Pancreas (tissue), 10 donors: Measurements from ENCODE around the gene XKR7. TPM values are rescaled to one million over a fixed set of nuclear protein-coding genes. Genes with fewer than 3 reads are reported as not detected.

ENCODE experiments used
- ATAC-seq, 4 donors: fragments of 200-7000 bp; cut with Tn5 transposase; one replicate each; pipeline versions ENCODE4 v1.8.0 to v1.9.1; 2020; ENCODE audit warnings: mild to moderate bottlenecking in 4 of 4, moderate library complexity in 4 of 4
- DNase-seq, 6 donors: peaks; one replicate each; pipeline ENCODE4 v3.0.0-alpha.2; 2020
- FAIRE-seq: peaks from 2 replicates; lab custom pipeline; 2012; peaks lifted over from hg19 to GRCh38; lab: Jason Lieb, UNC
- H3K27ac ChIP-seq, 4 donors: fragments of 200-600 bp; sonication (generic); 1 replicate in 3 of 4; 2 replicates in 1 of 4; pipeline versions ENCODE4 v1.5.0 to v1.8.0; 2020
- H3K27me3 ChIP-seq, 4 donors: fragments of 200-600 bp; one replicate each; pipeline ENCODE4 v1.8.0; 2021
- H3K36me3 ChIP-seq, 3 donors: fragments of 200-600 bp; sonication (generic) in 1 of 3; one replicate each; pipeline versions ENCODE4 v1.5.0 to v1.8.0; 2020 to 2021
- H3K4me1 ChIP-seq, 3 donors: fragments of 200-600 bp; one replicate each; pipeline ENCODE4 v1.8.0; 2021
- H3K4me3 ChIP-seq, 4 donors: fragments of 200-600 bp; sonication (generic) in 2 of 4; one replicate each; pipeline versions ENCODE4 v1.5.0 to v1.8.0; 2020 to 2021
- H3K9me3 ChIP-seq, 4 donors: fragments of 200-600 bp; one replicate each; pipeline ENCODE4 v1.8.0; 2021
- WGBS, 2 donors: extraction: QIAGEN DNeasy Blood & Tissue Kit; methylation state at CpG; one replicate each; pipeline ENCODE4 v1.1.7; 2013; 5-methylcytosine and 5-hydroxymethylcytosine counted together
- intact Hi-C, 3 donors: fragments of 100-400 bp; cut with DNase I; formaldehyde crosslinking; loops; one replicate each; pipeline versions ENCODE4 v1.11.1 to v1.14.2; 2022
- polyA plus RNA-seq, 2 donors: library from polyadenylated mRNA; stranded (reverse); fragments of 200-250 nt; gene quantifications; one replicate each; pipeline ENCODE4 v1.2.3, GENCODE V29; 2013
- total RNA-seq, 6 donors: library from RNA; stranded (reverse); fragmentation: NEBNext Ultra II Directional in 4 of 6; extraction: Animal tissue kit (Norgen Biotek cat#: 25700) in 4 of 6; gene quantifications; one replicate each; pipeline versions ENCODE4 v1.2.1 to v1.2.4, GENCODE V29; 2021 to 2023
- TF ChIP-seq, protein P1 (sequence below), 4 donors: fragments of 200-600 bp; sonication (generic) in 3 of 4; IDR thresholded peaks; one replicate each; pipeline versions ENCODE4 v1.5.0 to v1.8.0; 2021; ENCODE audit warnings: antibody characterized with exemption in 4 of 4
- donor health status: healthy with polysubstance abuse.
- donor health status: DM: no; HTN: no; CAD: no; lungs with moderate emphysema.
- donor health status: DM: no; HTN: no; CAD: no.
- donor health status: control.
- donor health status: control.
- donor health status: Bipolar disorder and iron deficiency.
- donor health status: DM: yes; HTN: yes; CAD: no.
- donor health status: DM: no; HTN: no; CAD: no.
- donor health status: DM: no; HTN: no; CAD: no.
- donor health status: DM: yes; HTN: yes; CAD: no.

XKR7 gene
- total and polyA plus RNA-seq, 8 donors = 0.05 to 1.2 (median 0.33) TPM

DNA sequence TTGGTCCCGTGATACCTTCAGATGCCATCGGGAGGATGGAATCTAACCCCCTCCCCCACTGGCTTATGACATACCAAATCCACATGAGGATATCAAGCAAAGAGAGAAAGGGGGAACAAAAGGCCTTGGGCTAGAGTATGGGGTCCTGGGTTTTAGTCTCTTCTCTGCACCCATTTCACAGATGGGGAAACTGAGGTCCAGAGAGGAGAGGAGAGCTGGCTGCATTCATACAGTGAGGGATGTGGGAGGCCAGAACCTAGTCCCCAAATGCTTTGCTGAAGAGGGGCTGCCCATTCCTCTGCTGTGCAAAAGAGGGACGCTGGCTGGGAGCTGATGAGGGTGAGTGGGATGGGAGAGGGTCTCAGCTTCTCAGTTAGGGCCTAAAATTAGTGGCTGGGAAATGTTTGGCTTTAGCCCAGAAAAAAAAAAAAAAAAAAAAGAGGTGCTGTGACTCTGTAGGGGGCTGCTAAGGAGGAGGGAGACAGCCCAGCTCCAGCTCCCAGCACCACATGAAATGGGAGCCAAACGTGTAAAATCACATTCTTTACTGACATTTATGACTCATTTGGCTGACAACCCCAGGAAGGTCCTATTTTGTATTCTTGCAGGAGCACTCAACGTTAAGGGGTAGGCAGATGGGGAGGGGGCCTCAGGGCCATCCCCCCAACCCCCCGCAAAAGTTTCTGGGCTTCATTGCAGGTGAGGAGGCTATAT, 11.9 kb downstream of the XKR7 start:
- FAIRE-seq (no peak), ATAC-seq (no peak), DNase-seq (no peak)
- no peak overlapping the region for H3K27ac ChIP-seq
- TF ChIP-seq, protein P1, sequence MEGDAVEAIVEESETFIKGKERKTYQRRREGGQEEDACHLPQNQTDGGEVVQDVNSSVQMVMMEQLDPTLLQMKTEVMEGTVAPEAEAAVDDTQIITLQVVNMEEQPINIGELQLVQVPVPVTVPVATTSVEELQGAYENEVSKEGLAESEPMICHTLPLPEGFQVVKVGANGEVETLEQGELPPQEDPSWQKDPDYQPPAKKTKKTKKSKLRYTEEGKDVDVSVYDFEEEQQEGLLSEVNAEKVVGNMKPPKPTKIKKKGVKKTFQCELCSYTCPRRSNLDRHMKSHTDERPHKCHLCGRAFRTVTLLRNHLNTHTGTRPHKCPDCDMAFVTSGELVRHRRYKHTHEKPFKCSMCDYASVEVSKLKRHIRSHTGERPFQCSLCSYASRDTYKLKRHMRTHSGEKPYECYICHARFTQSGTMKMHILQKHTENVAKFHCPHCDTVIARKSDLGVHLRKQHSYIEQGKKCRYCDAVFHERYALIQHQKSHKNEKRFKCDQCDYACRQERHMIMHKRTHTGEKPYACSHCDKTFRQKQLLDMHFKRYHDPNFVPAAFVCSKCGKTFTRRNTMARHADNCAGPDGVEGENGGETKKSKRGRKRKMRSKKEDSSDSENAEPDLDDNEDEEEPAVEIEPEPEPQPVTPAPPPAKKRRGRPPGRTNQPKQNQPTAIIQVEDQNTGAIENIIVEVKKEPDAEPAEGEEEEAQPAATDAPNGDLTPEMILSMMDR (IDR thresholded peaks at IDR 0.05) = no peak
- no peaks in the 10 kb centered on the region for H3K4me1 ChIP-seq
- H3K9me3 ChIP-seq = no peaks in the 10 kb centered on the region
- no peak overlapping the region for H3K4me3 ChIP-seq
- 49 to 52% methylated on average over 6 of the region's 6 CpGs for WGBS, 2 donors
- intact Hi-C loops = no loop called here
- no peaks in the 10 kb centered on the region for H3K36me3 ChIP-seq
- no peaks in the 10 kb centered on the region for H3K27me3 ChIP-seq

DNA sequence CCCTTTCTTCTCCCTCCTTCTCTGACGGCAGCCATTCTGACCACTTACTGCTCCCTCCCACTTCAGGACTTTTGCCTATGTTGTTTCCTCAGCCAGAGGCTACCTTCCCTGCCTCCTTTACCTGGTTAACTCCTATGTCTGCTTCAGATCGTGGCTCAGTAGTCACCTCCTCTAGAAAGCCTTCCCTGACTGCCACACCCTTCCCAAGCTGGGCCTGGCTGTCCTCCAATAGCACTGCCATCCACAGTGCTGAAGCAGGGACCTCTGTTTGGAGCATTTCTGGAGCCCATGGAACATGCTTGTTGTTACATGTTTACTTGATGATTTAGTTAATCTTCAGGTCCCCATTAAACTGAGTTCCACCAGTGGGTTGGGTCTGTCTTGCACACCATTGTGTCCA, 13.8 kb downstream of the XKR7 start:
- FAIRE-seq = no peak
- no peaks in the 10 kb centered on the region for H3K36me3 ChIP-seq
- H3K27ac ChIP-seq = no peak overlapping the region
- no peak for ATAC-seq
- H3K4me1 ChIP-seq = no peaks in the 10 kb centered on the region
- no peaks in the 10 kb centered on the region for H3K27me3 ChIP-seq
- intact Hi-C loops = no loop called here
- no peaks in the 10 kb centered on the region for H3K9me3 ChIP-seq
- no peak overlapping the region for H3K4me3 ChIP-seq
- DNase-seq = no peak
- WGBS, 2 donors = 56 to 63% methylated on average over 2 of the region's 2 CpGs
- TF ChIP-seq, protein P1 (IDR thresholded peaks at IDR 0.05) = no peak

DNA sequence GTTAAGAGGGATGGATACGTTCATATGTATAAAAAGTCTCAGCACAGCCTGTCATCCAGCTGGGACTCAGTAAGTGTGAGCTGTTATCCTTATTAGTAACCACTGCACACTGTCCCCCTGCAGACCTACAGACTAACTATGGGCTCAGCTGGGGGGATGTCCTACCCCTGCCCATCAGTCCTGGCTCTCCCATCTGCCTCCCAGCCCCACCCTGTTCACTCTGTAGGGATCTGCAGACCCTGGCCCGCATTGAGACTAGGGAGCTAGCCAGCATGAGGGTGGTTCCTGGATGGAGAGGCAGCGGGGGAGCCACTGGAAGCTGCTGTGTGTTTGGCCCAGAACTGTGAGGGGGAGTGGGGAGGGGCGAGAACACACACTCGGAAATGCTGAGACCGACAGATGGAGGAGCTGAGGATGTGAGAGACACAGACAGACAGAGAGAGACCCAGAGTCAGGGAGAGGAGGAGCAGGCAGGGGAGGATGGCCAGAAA, 17.1 kb downstream of the XKR7 start:
- Histone ChIP-seq H3K4me3 (no peak overlapping the region), H3K27me3 (no peaks in the 10 kb centered on the region), H3K36me3 (no peaks in the 10 kb centered on the region), H3K4me1 (no peaks in the 10 kb centered on the region), H3K9me3 (no peaks in the 10 kb centered on the region), H3K27ac (no peak overlapping the region)
- intact Hi-C loops = no loop called here
- ATAC-seq (no peak), FAIRE-seq (no peak), DNase-seq (no peak)
- 23 to 37% methylated on average over 6 of the region's 6 CpGs for WGBS, 2 donors
- TF ChIP-seq, protein P1 (IDR thresholded peaks at IDR 0.05) = no peak

DNA sequence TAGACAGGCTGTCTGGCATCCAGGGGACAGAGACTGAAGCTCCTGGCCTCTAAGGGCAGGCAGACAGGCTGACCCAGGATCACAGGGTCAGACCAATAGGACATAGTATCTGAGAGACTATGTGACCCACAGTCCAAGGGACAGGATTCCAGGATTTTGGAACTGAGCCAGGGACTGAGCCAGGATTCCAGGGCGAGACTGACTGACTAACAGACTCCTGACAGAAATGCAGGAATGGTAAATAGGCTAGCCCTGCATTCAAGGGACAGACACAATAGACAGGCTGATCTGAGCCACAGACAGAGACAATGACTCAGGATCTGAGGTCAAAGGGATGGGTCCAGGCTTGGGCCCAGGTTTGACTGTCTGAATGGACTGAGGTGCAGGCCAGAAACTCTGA, 19.8 kb downstream of the XKR7 start:
- DNase-seq = no peak
- no peak for ATAC-seq
- Histone ChIP-seq H3K4me1 (no peaks in the 10 kb centered on the region), H3K9me3 (no peaks in the 10 kb centered on the region), H3K36me3 (no peaks in the 10 kb centered on the region), H3K4me3 (no peak overlapping the region), H3K27me3 (no peaks in the 10 kb centered on the region), H3K27ac (no peak overlapping the region)
- WGBS, 2 donors = 53 to 58% methylated on average over 1 of the region's 1 CpG
- FAIRE-seq = no peak
- intact Hi-C loops = no loop called here
- TF ChIP-seq, protein P1 (IDR thresholded peaks at IDR 0.05) = no peak

DNA sequence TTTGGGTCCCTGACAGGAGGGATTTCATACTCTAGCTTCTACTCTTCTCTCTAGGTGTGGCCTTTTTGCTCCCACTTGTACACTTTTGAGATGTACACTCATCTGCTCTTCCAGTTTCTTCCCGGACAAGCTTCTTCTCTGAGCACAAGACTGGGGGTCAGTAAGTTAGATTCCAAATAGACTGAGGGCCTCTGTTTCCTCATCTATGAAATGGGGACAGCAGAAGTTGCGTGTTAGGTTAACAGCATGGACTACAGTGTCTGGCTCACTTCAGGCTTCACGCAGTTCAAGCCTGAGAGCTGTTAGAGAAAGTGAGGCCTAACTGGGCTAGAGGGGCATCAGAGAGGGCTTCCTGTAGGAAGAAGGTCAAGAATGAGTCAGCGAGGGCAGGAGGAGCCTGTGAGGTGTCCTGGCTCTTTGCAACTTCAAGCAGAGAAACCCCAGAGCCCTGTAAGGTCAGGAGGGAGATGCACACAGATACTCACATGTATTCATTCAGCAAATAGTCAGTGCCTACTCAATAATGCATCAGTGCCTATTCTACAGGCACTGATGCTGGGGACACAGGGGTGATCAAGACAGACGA, 20.6 kb downstream of the XKR7 start:
- FAIRE-seq (no peak), DNase-seq (no peak), ATAC-seq (no peak)
- H3K9me3 ChIP-seq = no peaks in the 10 kb centered on the region
- WGBS, 2 donors = 70 to 71% methylated on average over 5 of the region's 5 CpGs
- H3K27me3 ChIP-seq = no peaks in the 10 kb centered on the region
- TF ChIP-seq, protein P1 (IDR thresholded peaks at IDR 0.05) = no peak
- H3K36me3 ChIP-seq = no peaks in the 10 kb centered on the region
- no peaks in the 10 kb centered on the region for H3K4me1 ChIP-seq
- intact Hi-C loops = no loop called here
- H3K4me3 ChIP-seq = no peak overlapping the region
- no peak overlapping the region for H3K27ac ChIP-seq
